ENCODE data around the gene EMC8.

- TF ChIP-seq ELF4 (IDR thresholded peaks at IDR 0.05) (no peak), ZNF384 (IDR thresholded peaks at IDR 0.05) (no peak), NFRKB (IDR thresholded peaks at IDR 0.05) (no peak), FOXK2 (IDR thresholded peaks at IDR 0.05) (no peak), SUZ12 (IDR thresholded peaks at IDR 0.05) (no peak)
Observed at GRCh38 chr16:85785927-85786326, 13.4 kb downstream of the EMC8 start.
